RWPE2 (cell line): ENCODE measurements around the gene CDK5RAP3.

Experiments
- ATAC-seq: fragments of 200-7000 bp; cut with Tn5 transposase; 3 replicates; pipeline ENCODE4 v1.9.1; 2021; ENCODE audit warnings: low read depth
- DNase-seq: peaks from one replicate; pipeline ENCODE4 v3.0.0-alpha.2; 2020; ENCODE audit warnings: low spot score
- H3K27ac ChIP-seq: fragments of 450-650 bp; 2 replicates; pipeline ENCODE4 v1.5.1; 2017; ENCODE audit warnings: mild to moderate bottlenecking; ENCODE audit not compliant: poor library complexity, severe bottlenecking
- H3K27me3 ChIP-seq: fragments of 250-450 bp; sonication (Bioruptor Pico); 2 replicates; pipeline ENCODE4 v1.5.1; 2021; ENCODE audit warnings: mild to moderate bottlenecking, moderate library complexity; ENCODE audit not compliant: insufficient read depth, poor library complexity, severe bottlenecking
- H3K36me3 ChIP-seq: fragments of 250-450 bp; sonication (Bioruptor Pico); 2 replicates; pipeline ENCODE4 v1.5.1; 2020; ENCODE audit warnings: low read depth, mild to moderate bottlenecking, moderate library complexity
- H3K4me1 ChIP-seq: fragments of 250-450 bp; sonication (Bioruptor Pico); 2 replicates; pipeline ENCODE4 v1.5.1; 2021; ENCODE audit warnings: mild to moderate bottlenecking, moderate library complexity; ENCODE audit not compliant: insufficient read depth, poor library complexity, severe bottlenecking
- H3K4me3 ChIP-seq: fragments of 250-450 bp; sonication (Bioruptor Pico); 2 replicates; pipeline ENCODE4 v1.5.1; 2021; ENCODE audit warnings: mild to moderate bottlenecking, moderate library complexity; ENCODE audit not compliant: severe bottlenecking
- H3K9me3 ChIP-seq: fragments of 250-450 bp; sonication (Bioruptor Pico); 2 replicates; pipeline ENCODE4 v1.5.1; 2021; ENCODE audit warnings: mild to moderate bottlenecking, moderate library complexity; ENCODE audit not compliant: severe bottlenecking
- TF ChIP-seq, protein P1 (sequence below): fragments of 450-650 bp; IDR thresholded peaks from one replicate; pipeline ENCODE4 v1.5.1; 2017; ENCODE audit warnings: mild to moderate bottlenecking, moderate library complexity; ENCODE audit not compliant: poor library complexity, severe bottlenecking

CDK5RAP3 gene

GRCh38 chr17:47945080-47945479 is 25.8 kb upstream of the CDK5RAP3 start:
- peaks cover 53% of the 10 kb centered on the region for H3K36me3 ChIP-seq
- no peak overlapping the region for H3K4me3 ChIP-seq
- no peak overlapping the region for H3K27ac ChIP-seq
- TF ChIP-seq, protein P1, sequence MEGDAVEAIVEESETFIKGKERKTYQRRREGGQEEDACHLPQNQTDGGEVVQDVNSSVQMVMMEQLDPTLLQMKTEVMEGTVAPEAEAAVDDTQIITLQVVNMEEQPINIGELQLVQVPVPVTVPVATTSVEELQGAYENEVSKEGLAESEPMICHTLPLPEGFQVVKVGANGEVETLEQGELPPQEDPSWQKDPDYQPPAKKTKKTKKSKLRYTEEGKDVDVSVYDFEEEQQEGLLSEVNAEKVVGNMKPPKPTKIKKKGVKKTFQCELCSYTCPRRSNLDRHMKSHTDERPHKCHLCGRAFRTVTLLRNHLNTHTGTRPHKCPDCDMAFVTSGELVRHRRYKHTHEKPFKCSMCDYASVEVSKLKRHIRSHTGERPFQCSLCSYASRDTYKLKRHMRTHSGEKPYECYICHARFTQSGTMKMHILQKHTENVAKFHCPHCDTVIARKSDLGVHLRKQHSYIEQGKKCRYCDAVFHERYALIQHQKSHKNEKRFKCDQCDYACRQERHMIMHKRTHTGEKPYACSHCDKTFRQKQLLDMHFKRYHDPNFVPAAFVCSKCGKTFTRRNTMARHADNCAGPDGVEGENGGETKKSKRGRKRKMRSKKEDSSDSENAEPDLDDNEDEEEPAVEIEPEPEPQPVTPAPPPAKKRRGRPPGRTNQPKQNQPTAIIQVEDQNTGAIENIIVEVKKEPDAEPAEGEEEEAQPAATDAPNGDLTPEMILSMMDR = no peak
- no peak for DNase-seq
- no peaks in the 10 kb centered on the region for H3K27me3 ChIP-seq
- peaks cover 18% of the 10 kb centered on the region for H3K4me1 ChIP-seq
- no peak for ATAC-seq
- H3K9me3 ChIP-seq = no peaks in the 10 kb centered on the region

GRCh38 chr17:47945529-47946508 is 25.1 kb upstream of the CDK5RAP3 start:
- H3K36me3 ChIP-seq = peaks cover 55% of the 10 kb centered on the region
- ATAC-seq = no peak
- no peak overlapping the region for H3K4me3 ChIP-seq
- no peak for DNase-seq
- TF ChIP-seq, protein P1 = no peak
- no peaks in the 10 kb centered on the region for H3K27me3 ChIP-seq
- H3K9me3 ChIP-seq = no peaks in the 10 kb centered on the region
- H3K4me1 ChIP-seq = peaks cover 17% of the 10 kb centered on the region
- peak overlapping the region; percentile 59 for H3K27ac ChIP-seq

DNA sequence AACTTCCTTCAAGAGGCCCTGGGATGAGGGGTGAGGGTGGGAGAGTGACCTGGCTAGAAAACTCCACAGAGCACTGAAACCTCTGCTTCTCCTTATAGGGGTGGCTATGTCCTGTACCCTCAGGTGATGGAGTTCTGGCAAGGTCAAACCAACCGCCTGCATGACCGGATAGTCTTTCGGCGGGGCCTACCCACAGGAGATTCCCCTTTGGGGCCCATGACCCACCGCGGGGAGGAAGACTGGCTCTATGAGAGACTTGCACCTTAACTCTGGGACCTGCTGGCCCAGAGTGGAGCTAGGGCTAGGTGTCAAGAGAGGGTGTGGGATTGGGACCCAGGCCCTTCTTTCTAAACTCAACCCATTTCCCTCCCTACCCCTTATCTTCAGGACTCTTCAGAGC is 24.4 kb upstream of the CDK5RAP3 start:
- TF ChIP-seq, protein P1 = no peak
- no peaks in the 10 kb centered on the region for H3K9me3 ChIP-seq
- no peak for DNase-seq
- no peak overlapping the region for H3K4me3 ChIP-seq
- H3K4me1 ChIP-seq = peaks cover 13% of the 10 kb centered on the region
- no peak for ATAC-seq
- H3K27me3 ChIP-seq = no peaks in the 10 kb centered on the region
- peaks cover 55% of the 10 kb centered on the region for H3K36me3 ChIP-seq
- H3K27ac ChIP-seq = peak overlapping the region; percentile 59

DNA sequence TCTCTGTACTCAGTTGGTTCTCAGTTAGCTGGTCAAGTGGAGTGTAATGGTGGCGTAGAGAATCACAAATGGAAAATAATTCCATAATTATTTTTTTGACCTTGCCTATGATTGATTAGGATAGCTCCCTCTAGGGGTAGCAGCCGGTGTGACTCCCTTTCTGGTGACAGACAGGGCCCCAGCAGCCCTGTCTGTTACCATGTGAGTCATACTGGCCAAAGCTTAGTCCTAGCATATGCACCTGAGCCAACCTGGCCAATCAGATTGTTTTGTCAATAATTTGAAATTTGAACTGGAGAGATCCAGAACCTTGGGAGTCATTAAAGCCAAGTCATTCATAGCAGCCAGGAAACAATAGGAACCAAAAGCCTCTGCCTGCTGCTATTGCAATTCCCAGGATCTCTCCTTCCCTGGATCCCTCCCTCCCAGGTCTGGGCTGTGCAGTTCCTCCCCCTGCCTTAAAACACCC is 23.9 kb upstream of the CDK5RAP3 start:
- Histone ChIP-seq H3K36me3 (peaks cover 55% of the 10 kb centered on the region), H3K4me1 (peaks cover 13% of the 10 kb centered on the region), H3K27ac (peak overlapping the region; percentile 59), H3K9me3 (no peaks in the 10 kb centered on the region), H3K4me3 (no peak overlapping the region), H3K27me3 (no peaks in the 10 kb centered on the region)
- DNase-seq = peak; percentile 89
- peak; percentile 94 for ATAC-seq
- TF ChIP-seq, protein P1 = peak; percentile 94
